Stimulated activated CD8-positive, alpha-beta memory T cell treated with anti-CD3 and anti-CD28 coated beads, Interleukin-12 subunit alpha, Interleukin-12 subunit beta, amount 100 ng/mL, for 1 hour (primary cell): ENCODE data around the gene DKK3.
A peak's percentile ranks its signal among the peaks of the same experiment; 100 is the strongest.

Experiments
- DNase-seq: peaks from one replicate; pipeline ENCODE4 v3.0.0-alpha.2; 2020; ENCODE audit warnings: low read depth

DKK3 gene

GRCh38 chr11:11966826-11967668 is 41.4 kb downstream of the DKK3 start:
- peak; percentile 36 for DNase-seq

GRCh38 chr11:11966354-11966741 is 42.1 kb downstream of the DKK3 start:
- no peak for DNase-seq

GRCh38 chr11:11965656-11966353 is 42.6 kb downstream of the DKK3 start:
- DNase-seq = no peak

GRCh38 chr11:11965192-11965591 is 43.2 kb downstream of the DKK3 start:
- DNase-seq = no peak

- no peak for DNase-seq
Observed at GRCh38 chr11:11964774-11965150, 43.7 kb downstream of the DKK3 start.

- no peak for DNase-seq
Observed at GRCh38 chr11:11963842-11964773, 44.3 kb downstream of the DKK3 start.

- DNase-seq = no peak
Observed at GRCh38 chr11:11963067-11963466, 45.4 kb downstream of the DKK3 start.

- no peak for DNase-seq
Observed at GRCh38 chr11:11961399-11962028, 46.9 kb downstream of the DKK3 start.

- DNase-seq = no peak
Observed at GRCh38 chr11:11960687-11961086, 47.7 kb downstream of the DKK3 start.

- DNase-seq = no peak
Observed at GRCh38 chr11:11959601-11960000, 48.8 kb downstream of the DKK3 start.

- no peak for DNase-seq
Observed at GRCh38 chr11:11958403-11959231, 49.8 kb downstream of the DKK3 start.

GRCh38 chr11:11956006-11956405 is 52.4 kb downstream of the DKK3 start:
- DNase-seq = no peak

GRCh38 chr11:11952036-11952435 is 56.4 kb downstream of the DKK3 start:
- DNase-seq = no peak

GRCh38 chr11:11949482-11949881 is 58.9 kb downstream of the DKK3 start:
- DNase-seq = no peak

- DNase-seq = no peak
Observed at GRCh38 chr11:11948242-11948947, 60.0 kb downstream of the DKK3 start.

GRCh38 chr11:11947825-11948224 is 60.6 kb downstream of the DKK3 start:
- DNase-seq = no peak

GRCh38 chr11:11946878-11947277 is 61.5 kb downstream of the DKK3 start:
- DNase-seq = no peak

GRCh38 chr11:11946180-11946579 is 62.2 kb downstream of the DKK3 start:
- DNase-seq = no peak

- DNase-seq = no peak
Observed at GRCh38 chr11:11944444-11944843, 64.0 kb downstream of the DKK3 start.

GRCh38 chr11:11942668-11943067 is 65.8 kb downstream of the DKK3 start:
- no peak for DNase-seq
